GM23248 (cell line): Measurements from ENCODE around the gene HSF2.

Experiments
- EZH2 ChIP-seq: fragments of 200-600 bp; sonication (generic); IDR thresholded peaks from 2 replicates; pipeline ENCODE4 v1.6.1; 2018; ENCODE audit warnings: antibody characterized with exemption, mild to moderate bottlenecking; ENCODE audit not compliant: insufficient read depth, poor library complexity, severe bottlenecking
- EZH2phosphoT487 ChIP-seq: fragments of 200-600 bp; sonication (generic); IDR thresholded peaks from 2 replicates; pipeline ENCODE4 v1.6.1; 2018; ENCODE audit warnings: antibody characterized with exemption, moderate library complexity, mild to moderate bottlenecking, low read depth; ENCODE audit not compliant: insufficient read depth

- TF ChIP-seq EZH2 (no peak), EZH2phosphoT487 (no peak)
Measured at GRCh38 chr6:122401104-122401503, 1.7 kb downstream of the HSF2 start.
